HEK293 (cell line): ENCODE data around the gene PPM1L.

ENCODE experiments used
- CTCF ChIA-PET: fragments of 350-600 bp; formaldehyde crosslinking; extraction: SDS; loops from one replicate; lab custom pipeline; 2021; ENCODE audit warnings: antibody characterized with exemption; lab: Yijun Ruan, JAX
- POLR2A ChIA-PET: fragments of 300-600 bp; formaldehyde crosslinking; extraction: SDS; loops from one replicate; lab custom pipeline; 2020; ENCODE audit warnings: antibody characterized with exemption, inconsistent platforms; lab: Yijun Ruan, JAX
- H3K27ac ChIP-seq: fragments of 200-500 bp; sonication (Bioruptor generic); 2 replicates; pipeline ENCODE4 v1.5.1; 2014; ENCODE audit warnings: low read depth, low read length, control low read depth, inconsistent platforms; ENCODE audit errors: extremely low read depth
- H3K36me3 ChIP-seq, 2 experiments: fragments of 200-500 bp in 1 of 2; sonication (Bioruptor generic) in 1 of 2; 1 replicate in 1 of 2; 2 replicates in 1 of 2; pipeline ENCODE4 v1.5.1; 2014 to 2017; ENCODE audit warnings: inconsistent platforms in 2 of 2, low read length in 2 of 2; ENCODE audit not compliant: control insufficient read depth in 2 of 2, insufficient read depth in 1 of 2
- H3K4me1 ChIP-seq: fragments of 200-500 bp; sonication (Bioruptor generic); 2 replicates; pipeline ENCODE4 v1.5.1; 2014; ENCODE audit warnings: mild to moderate bottlenecking, low read length, inconsistent platforms; ENCODE audit not compliant: control insufficient read depth, insufficient read depth
- H3K4me3 ChIP-seq: 2 replicates; pipeline ENCODE4 v1.5.1; 2011; ENCODE audit warnings: low read depth, mild to moderate bottlenecking, control low read depth, low read length, moderate library complexity
- H3K9me3 ChIP-seq: fragments of 200-500 bp; sonication (Bioruptor generic); 2 replicates; pipeline ENCODE4 v1.5.1; 2014; ENCODE audit warnings: low read depth, low read length, inconsistent platforms; ENCODE audit not compliant: control insufficient read depth, insufficient read depth
- AEBP2 ChIP-seq: fragments of 450-650 bp; formaldehyde crosslinking; IDR thresholded peaks from 2 replicates; pipeline ENCODE4 v1.5.1; 2016; ENCODE audit warnings: missing biosample characterization, missing genetic modification characterization, borderline replicate concordance
- FEZF1 ChIP-seq: fragments of 450-650 bp; formaldehyde crosslinking; IDR thresholded peaks from 2 replicates; pipeline ENCODE4 v1.5.1; 2016; ENCODE audit warnings: missing biosample characterization, missing genetic modification characterization
- REPIN1 ChIP-seq: fragments of 450-650 bp; formaldehyde crosslinking; IDR thresholded peaks from 2 replicates; pipeline ENCODE4 v1.5.1; 2017; ENCODE audit warnings: missing biosample characterization, missing genetic modification characterization, low read depth
- SETDB1 ChIP-seq: IDR thresholded peaks from one replicate; pipeline ENCODE4 v1.6.1; 2017; ENCODE audit warnings: mild to moderate bottlenecking, low read length, moderate library complexity, mixed read lengths; ENCODE audit not compliant: insufficient read length
- WT1 ChIP-seq: fragments of 450-650 bp; formaldehyde crosslinking; IDR thresholded peaks from 2 replicates; pipeline ENCODE4 v1.5.1; 2016; ENCODE audit warnings: missing biosample characterization, missing genetic modification characterization
- ZBTB10 ChIP-seq: fragments of 450-650 bp; formaldehyde crosslinking; IDR thresholded peaks from 2 replicates; pipeline ENCODE4 v1.5.1; 2016; ENCODE audit warnings: missing biosample characterization, missing genetic modification characterization
- ZFP3 ChIP-seq: fragments of 450-650 bp; formaldehyde crosslinking; IDR thresholded peaks from 2 replicates; pipeline ENCODE4 v1.5.1; 2016; ENCODE audit warnings: low read depth, missing biosample characterization, missing genetic modification characterization
- ZNF114 ChIP-seq: fragments of 450-650 bp; formaldehyde crosslinking; IDR thresholded peaks from 2 replicates; pipeline ENCODE4 v1.5.0; 2017; ENCODE audit warnings: missing biosample characterization, missing genetic modification characterization
- ZNF138 ChIP-seq: fragments of 450-650 bp; formaldehyde crosslinking; IDR thresholded peaks from 2 replicates; pipeline ENCODE4 v1.5.1; 2016; ENCODE audit warnings: missing biosample characterization, missing genetic modification characterization, borderline replicate concordance
- ZNF157 ChIP-seq: fragments of 450-650 bp; formaldehyde crosslinking; IDR thresholded peaks from 2 replicates; pipeline ENCODE4 v1.5.1; 2016; ENCODE audit warnings: missing biosample characterization, missing genetic modification characterization
- ZNF2 ChIP-seq: fragments of 450-650 bp; formaldehyde crosslinking; IDR thresholded peaks from 2 replicates; pipeline ENCODE4 v1.5.1; 2016; ENCODE audit warnings: missing biosample characterization, missing genetic modification characterization
- ZNF202 ChIP-seq: fragments of 450-650 bp; formaldehyde crosslinking; IDR thresholded peaks from 2 replicates; pipeline ENCODE4 v1.5.1; 2016; ENCODE audit warnings: missing biosample characterization, missing genetic modification characterization, borderline replicate concordance
- ZNF223 ChIP-seq: fragments of 450-650 bp; formaldehyde crosslinking; IDR thresholded peaks from 2 replicates; pipeline ENCODE4 v1.5.1; 2016; ENCODE audit warnings: missing biosample characterization, missing genetic modification characterization
- ZNF23 ChIP-seq: fragments of 450-650 bp; formaldehyde crosslinking; IDR thresholded peaks from 2 replicates; pipeline ENCODE4 v1.5.1; 2016; ENCODE audit warnings: missing biosample characterization, missing genetic modification characterization, borderline replicate concordance
- ZNF366 ChIP-seq: fragments of 450-650 bp; formaldehyde crosslinking; conservative IDR thresholded peaks from 2 replicates; pipeline ENCODE4 v1.5.1; 2016; ENCODE audit warnings: missing biosample characterization, missing genetic modification characterization
- ZNF473 ChIP-seq: fragments of 450-650 bp; formaldehyde crosslinking; IDR thresholded peaks from 2 replicates; pipeline ENCODE4 v1.5.1; 2017; ENCODE audit warnings: missing biosample characterization, missing genetic modification characterization
- ZNF530 ChIP-seq: fragments of 450-650 bp; formaldehyde crosslinking; IDR thresholded peaks from 2 replicates; pipeline ENCODE4 v1.5.1; 2016; ENCODE audit warnings: low read depth, missing biosample characterization, missing genetic modification characterization
- ZNF548 ChIP-seq: fragments of 450-650 bp; formaldehyde crosslinking; IDR thresholded peaks from 2 replicates; pipeline ENCODE4 v1.5.1; 2016; ENCODE audit warnings: missing biosample characterization, missing genetic modification characterization
- ZNF596 ChIP-seq: fragments of 450-650 bp; IDR thresholded peaks from 2 replicates; pipeline ENCODE4 v1.5.0; 2018; ENCODE audit warnings: missing biosample characterization, mild to moderate bottlenecking, missing genetic modification characterization, moderate library complexity
- ZNF658 ChIP-seq: fragments of 450-650 bp; formaldehyde crosslinking; IDR thresholded peaks from 2 replicates; pipeline ENCODE4; 2016; ENCODE audit warnings: missing biosample characterization, missing genetic modification characterization

PPM1L gene

GRCh38 chr3:160831401-160831800 lies 75.4 kb downstream of the PPM1L start:
- ChIA-PET CTCF (interaction anchor here (1.4 kb wide), 1 partner anchor 9 kb away, joined by 3 read pairs; no protein-coding TSS in a partner anchor), POLR2A (no interaction called here)
- Histone ChIP-seq H3K27ac (no peak overlapping the region), H3K4me3 (no peak overlapping the region), H3K4me1 (no peaks in the 10 kb centered on the region), H3K9me3 (no peaks in the 10 kb centered on the region), H3K36me3 (no peaks in the 10 kb centered on the region)
- TF ChIP-seq ZNF202 (tag by site-specific recombination), result no peak

- ChIA-PET POLR2A (no interaction called here), CTCF (no interaction called here)
- Histone ChIP-seq H3K36me3 (no peaks in the 10 kb centered on the region), H3K4me3 (no peak overlapping the region), H3K27ac (no peak overlapping the region), H3K4me1 (no peaks in the 10 kb centered on the region), H3K9me3 (no peaks in the 10 kb centered on the region)
- TF ChIP-seq REPIN1 (tag by site-specific recombination), result no peak
- TF ChIP-seq ZBTB10 (tag by site-specific recombination), result no peak
- TF ChIP-seq FEZF1 (tag by site-specific recombination), result no peak
- TF ChIP-seq SETDB1, result no peak
- no peak for TF ChIP-seq ZNF530 (tag by site-specific recombination)
- TF ChIP-seq ZNF473 (tag by site-specific recombination), result no peak
- TF ChIP-seq ZFP3 (tag by site-specific recombination), result no peak
- TF ChIP-seq WT1, result no peak
- TF ChIP-seq ZNF23, result no peak
- TF ChIP-seq ZNF223 (tag by site-specific recombination), result no peak
- TF ChIP-seq ZNF138 (tag by site-specific recombination), result no peak
- no peak for TF ChIP-seq ZNF2
- TF ChIP-seq ZNF157 (tag by site-specific recombination), result no peak
- TF ChIP-seq ZNF658 (tag by site-specific recombination), result no peak
- no peak for TF ChIP-seq ZNF548 (tag by site-specific recombination)
These were observed 81.5 kb downstream of the PPM1L start for GRCh38 chr3:160837394-160837980.

GRCh38 chr3:160840590-160840989 lies 84.6 kb downstream of the PPM1L start:
- TF ChIP-seq AEBP2 (no peak), ZNF114 (tag by site-specific recombination) (no peak), ZNF366 (0 out of 2 replicates have a peak, but pooled peaks have one; percentile 32), ZNF596 (tag by site-specific recombination) (peak; percentile 97)
- no peaks in the 10 kb centered on the region for H3K4me1 ChIP-seq
- H3K27ac ChIP-seq, result no peak overlapping the region
- POLR2A ChIA-PET, result no interaction called here
- no peak overlapping the region for H3K4me3 ChIP-seq
- H3K9me3 ChIP-seq, result no peaks in the 10 kb centered on the region
- no peaks in the 10 kb centered on the region for H3K36me3 ChIP-seq
- CTCF ChIA-PET, result interaction anchor here (0.6 to 0.9 kb wide), 2 partner anchors 9 to 13 kb away, joined by 3 to 4 read pairs; no protein-coding TSS in a partner anchor
